H7 (cell line): ENCODE measurements around the gene RAB1B. TPM values are rescaled to one million over a fixed set of nuclear protein-coding genes. Genes with fewer than 3 reads are reported as not detected.
A peak's percentile ranks its signal among the peaks of the same experiment; 100 is the strongest.
"Not testable (repeated sequence)": the region's sequence is repeated elsewhere in the genome, so short reads cannot be mapped to it uniquely, and the experiment has no call there.

Source experiments
- DNase-seq: peaks from one replicate; pipeline ENCODE4 v3.0.0; 2012
- H3K27me3 ChIP-seq: 2 replicates; pipeline ENCODE4 v1.6.0; 2011; ENCODE audit warnings: mild to moderate bottlenecking, low read length; ENCODE audit not compliant: control insufficient read depth, insufficient read depth
- H3K36me3 ChIP-seq: replicated peaks from 2 replicates; pipeline ENCODE4 v1.5.1; 2011; ENCODE audit warnings: low read length; ENCODE audit not compliant: control insufficient read depth, insufficient read depth
- H3K4me3 ChIP-seq: 2 replicates; pipeline ENCODE4 v1.5.1; 2011; ENCODE audit warnings: low read depth, mild to moderate bottlenecking, control low read depth, low read length, moderate library complexity; ENCODE audit not compliant: insufficient read depth
- total RNA-seq: library from RNA; depleted of rRNA; stranded (reverse); fragments of >200 nt; shearing (Covaris generic); gene quantifications from 2 replicates; pipeline ENCODE4 v1.2.3, GENCODE V29; 2014

The RAB1B gene
- total RNA-seq, 1 experiment from 2014 or later: 165 TPM

DNA sequence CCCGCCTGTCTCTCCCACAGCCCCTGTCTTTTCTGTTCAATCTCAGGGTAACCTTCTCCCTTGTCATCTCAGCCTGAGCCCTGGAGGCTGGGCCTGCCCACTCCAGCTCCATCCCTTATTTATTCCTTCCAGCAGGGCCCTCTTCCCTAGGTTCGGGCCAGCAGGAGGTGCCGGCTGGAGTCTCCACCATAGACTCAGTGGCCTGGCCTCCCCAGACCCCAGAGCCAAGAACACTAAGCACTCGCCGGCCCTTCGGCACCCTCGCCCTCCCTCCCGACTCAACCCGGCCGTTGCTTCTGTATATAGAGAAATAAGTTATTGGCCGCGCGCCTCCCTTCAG lies 1.4 kb upstream of the RAB1B start:
- peaks cover 17% of the 10 kb centered on the region for H3K36me3 ChIP-seq
- H3K4me3 ChIP-seq: peak overlapping the region; percentile 67
- no peaks in the 10 kb centered on the region for H3K27me3 ChIP-seq
- no peak for DNase-seq

DNA sequence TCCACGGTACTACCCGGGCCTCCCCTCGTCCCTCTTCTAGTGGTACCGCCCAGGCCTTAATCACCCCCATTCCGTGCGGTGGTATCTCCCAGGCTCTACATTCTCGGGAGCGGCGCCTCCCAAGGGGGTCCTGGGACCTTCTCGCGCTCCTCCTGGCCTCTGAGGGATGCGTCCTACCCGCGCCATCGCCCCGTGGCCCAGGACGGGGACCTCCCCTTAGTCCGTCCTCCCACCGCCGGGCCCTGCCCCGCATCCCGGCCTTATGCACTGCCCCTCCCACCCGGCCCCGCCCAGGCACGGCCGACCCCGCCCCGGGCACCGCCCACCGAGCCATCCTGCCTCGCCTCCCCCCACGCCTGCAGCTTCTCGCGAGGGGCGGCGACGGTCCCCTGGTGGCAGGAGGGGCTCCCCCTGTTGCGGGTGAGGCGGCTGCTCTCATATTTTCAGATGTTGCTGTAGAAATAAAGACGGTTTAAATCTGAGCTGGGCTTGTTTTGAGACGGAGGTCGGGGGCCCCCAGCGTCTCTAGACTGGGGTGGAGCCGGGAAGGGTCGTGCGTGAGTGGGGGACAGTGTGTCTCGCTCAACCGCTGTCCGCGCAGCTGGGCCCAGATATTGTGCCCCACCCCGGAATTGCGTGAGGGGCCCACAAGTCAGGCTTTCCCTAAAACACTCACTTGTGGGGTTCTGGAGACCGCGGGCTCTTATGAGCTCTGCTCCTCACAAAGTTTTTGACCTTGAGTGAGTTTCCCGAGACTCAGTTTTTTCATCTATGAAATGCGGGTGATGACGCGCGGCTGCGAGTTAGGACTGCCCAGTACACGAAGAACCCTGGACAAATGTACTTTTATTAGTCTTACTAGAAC lies 828 bp upstream of the RAB1B start:
- Histone ChIP-seq H3K36me3 (peaks cover 16% of the 10 kb centered on the region), H3K4me3 (peak overlapping the region; percentile 67), H3K27me3 (no peaks in the 10 kb centered on the region)
- DNase-seq: peak; percentile 99

DNA sequence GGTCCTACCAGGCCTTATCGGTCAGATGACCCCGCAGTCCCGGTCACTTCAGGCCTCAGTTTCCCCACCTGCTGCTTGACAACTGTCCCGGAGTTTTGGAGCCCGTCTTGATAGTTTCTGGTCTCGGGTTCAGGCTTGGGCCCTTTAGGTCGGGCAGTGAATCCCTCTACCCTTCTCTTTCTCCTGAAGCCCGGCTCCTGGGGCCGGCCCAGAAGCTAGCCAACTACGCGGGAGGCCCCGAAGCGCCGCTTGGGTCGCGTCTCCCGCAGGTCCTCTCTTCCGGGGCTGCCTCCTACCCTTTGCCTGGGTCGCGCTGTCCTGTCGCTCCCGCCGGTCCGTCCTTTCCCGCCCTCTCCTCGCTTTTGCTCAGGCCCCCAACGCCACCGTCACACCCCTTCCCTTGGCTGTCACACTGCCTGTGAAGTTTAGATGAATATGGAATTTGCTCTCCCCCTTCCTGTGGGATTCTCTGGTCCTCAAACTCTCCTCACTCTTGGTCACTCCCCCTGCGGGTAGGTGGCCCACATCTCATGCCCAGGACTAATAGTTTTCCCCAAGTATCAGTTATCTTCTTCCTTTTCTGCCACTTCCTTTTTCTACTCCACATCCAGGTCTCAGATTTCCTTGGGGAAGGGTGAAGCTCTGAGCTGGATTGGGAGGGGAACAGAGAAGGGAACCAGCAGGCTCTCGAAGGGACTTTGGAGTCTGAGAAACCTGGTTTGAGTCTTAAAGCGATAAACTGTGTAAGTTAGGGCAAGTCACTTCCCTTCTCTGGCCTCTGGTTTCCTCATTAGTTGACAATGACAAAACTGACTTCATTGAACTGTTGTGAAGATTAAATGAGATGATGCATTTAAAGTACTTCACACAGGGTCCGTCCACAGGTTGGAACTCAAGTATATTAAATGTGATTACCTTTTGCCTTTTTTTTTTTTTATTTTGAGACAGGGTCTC lies 790 bp downstream of the RAB1B start:
- Histone ChIP-seq H3K27me3 (no peaks in the 10 kb centered on the region), H3K36me3 (peaks cover 23% of the 10 kb centered on the region), H3K4me3 (peak overlapping the region; percentile 60)
- DNase-seq: peak; percentile 89

DNA sequence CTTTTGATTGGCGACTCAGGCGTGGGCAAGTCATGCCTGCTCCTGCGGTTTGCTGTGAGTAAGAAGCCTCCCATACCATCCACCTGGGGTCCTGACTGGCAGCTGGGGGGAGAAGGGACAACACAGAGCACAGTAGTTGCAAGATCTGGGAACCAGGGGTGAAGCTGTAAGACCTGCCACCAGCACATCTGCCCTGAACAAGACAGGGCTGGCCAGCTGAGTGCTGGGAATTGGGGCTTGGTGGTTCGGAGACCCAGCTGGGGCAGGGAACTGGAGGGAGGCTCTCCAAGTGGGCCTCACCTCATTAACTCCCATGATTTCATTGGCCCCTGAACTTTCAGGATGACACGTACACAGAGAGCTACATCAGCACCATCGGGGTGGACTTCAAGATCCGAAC lies 3.4 kb downstream of the RAB1B start:
- H3K36me3 ChIP-seq: peaks cover 23% of the 10 kb centered on the region
- no peak overlapping the region for H3K4me3 ChIP-seq
- H3K27me3 ChIP-seq: no peaks in the 10 kb centered on the region
- DNase-seq: no peak

DNA sequence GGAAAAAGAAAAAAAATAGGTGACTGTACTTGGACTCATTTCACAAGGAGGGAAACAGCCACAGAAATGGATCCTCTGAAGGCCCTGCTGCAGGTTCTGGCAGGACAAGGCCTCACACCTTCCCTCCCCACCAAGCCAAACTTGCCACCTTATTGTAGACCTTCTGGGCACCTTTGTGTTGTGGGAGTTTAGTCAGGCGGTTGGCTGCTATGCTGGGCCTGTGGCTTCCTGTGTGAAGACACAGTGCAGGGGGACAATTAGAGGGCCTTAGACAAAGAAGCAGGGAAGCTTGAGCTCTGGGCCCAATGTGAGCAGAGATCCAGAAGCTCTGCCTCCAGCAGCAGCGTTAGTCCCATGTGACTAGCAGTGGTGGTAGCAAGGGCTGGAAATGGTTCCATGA lies 4.2 kb downstream of the RAB1B start:
- Histone ChIP-seq H3K4me3 (no peak overlapping the region), H3K27me3 (no peaks in the 10 kb centered on the region), H3K36me3 (peaks cover 23% of the 10 kb centered on the region)
- no peak for DNase-seq

DNA sequence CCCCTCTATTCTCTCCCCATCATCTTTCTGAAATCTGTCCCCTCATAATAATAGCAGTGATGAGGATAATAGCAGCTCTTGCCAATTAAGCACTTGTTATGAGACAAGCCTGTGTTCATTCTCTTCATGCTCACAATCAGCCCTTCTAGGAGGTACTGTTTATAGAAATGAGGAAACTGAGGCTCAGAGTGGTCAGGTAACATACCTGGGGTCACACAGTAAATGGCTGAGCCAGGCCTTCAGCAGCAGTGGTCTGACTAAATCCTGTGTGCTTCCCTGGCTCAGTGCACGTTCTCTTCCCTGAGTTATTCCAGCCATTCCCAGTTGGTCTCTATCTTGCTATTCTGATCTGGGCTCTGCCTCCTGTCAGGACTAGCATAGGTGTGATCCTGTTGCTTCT lies 5.8 kb downstream of the RAB1B start:
- H3K36me3 ChIP-seq: peaks cover 23% of the 10 kb centered on the region
- no peaks in the 10 kb centered on the region; the same call in 1 of the 2 replicates for H3K27me3 ChIP-seq
- no peak for DNase-seq
- no peak overlapping the region for H3K4me3 ChIP-seq

DNA sequence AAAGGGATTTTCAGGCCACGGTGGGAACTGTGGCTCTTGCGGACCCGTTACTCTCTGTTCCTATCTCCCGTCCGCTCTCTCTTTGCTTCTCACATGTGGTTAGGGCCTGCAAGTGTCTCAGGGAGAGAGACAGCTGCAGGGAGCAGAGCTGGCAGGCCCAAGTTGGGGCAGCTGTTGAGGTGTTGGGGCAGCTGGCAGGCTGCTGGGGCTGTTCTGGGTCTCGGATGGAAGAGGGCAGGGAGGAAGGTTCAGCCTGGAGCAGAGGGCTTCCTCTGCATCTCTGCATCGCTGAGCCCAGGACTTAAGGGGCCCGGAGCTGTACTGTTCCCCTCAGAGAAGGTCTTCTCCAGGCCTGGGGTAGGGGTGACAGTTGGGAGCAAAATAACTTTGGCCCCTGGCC lies 7.0 kb downstream of the RAB1B start:
- DNase-seq: no peak
- peaks cover 23% of the 10 kb centered on the region for H3K36me3 ChIP-seq
- no peak overlapping the region for H3K4me3 ChIP-seq
- peaks cover 3% of the 10 kb centered on the region; the same call in 1 of the 2 replicates for H3K27me3 ChIP-seq

DNA sequence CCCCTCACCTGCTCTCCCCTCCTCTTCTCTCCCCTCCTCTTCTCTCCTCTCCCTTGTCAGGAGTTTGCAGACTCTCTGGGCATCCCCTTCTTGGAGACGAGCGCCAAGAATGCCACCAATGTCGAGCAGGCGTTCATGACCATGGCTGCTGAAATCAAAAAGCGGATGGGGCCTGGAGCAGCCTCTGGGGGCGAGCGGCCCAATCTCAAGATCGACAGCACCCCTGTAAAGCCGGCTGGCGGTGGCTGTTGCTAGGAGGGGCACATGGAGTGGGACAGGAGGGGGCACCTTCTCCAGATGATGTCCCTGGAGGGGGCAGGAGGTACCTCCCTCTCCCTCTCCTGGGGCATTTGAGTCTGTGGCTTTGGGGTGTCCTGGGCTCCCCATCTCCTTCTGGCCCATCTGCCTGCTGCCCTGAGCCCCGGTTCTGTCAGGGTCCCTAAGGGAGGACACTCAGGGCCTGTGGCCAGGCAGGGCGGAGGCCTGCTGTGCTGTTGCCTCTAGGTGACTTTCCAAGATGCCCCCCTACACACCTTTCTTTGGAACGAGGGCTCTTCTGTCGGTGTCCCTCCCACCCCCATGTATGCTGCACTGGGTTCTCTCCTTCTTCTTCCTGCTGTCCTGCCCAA lies 7.7 kb downstream of the RAB1B start:
- peaks cover 3% of the 10 kb centered on the region; the same call in 1 of the 2 replicates for H3K27me3 ChIP-seq
- H3K4me3 ChIP-seq: no peak overlapping the region
- peaks cover 23% of the 10 kb centered on the region for H3K36me3 ChIP-seq
- no peak for DNase-seq

DNA sequence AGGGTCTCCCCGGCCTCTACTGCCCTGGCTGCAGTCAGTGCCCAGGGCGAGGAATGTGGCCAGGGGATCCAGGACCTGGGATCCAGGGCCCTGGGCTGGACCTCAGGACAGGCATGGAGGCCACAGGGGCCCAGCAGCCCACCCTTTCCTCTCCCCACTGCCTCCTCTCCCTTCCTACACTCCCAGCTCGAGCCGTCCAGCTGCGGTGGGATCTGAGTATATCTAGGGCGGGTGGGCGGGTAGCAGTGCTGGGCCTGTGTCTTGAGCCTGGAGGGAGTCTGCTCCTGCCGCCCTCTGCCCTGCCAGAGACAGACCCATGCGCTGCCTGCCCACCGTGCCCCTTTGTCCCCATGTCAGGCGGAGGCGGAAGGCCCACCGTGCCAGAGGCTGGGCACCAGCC lies 8.2 kb downstream of the RAB1B start:
- H3K36me3 ChIP-seq: peaks cover 23% of the 10 kb centered on the region
- H3K4me3 ChIP-seq, DNase-seq, H3K27me3 ChIP-seq: not testable (repeated sequence)

DNA sequence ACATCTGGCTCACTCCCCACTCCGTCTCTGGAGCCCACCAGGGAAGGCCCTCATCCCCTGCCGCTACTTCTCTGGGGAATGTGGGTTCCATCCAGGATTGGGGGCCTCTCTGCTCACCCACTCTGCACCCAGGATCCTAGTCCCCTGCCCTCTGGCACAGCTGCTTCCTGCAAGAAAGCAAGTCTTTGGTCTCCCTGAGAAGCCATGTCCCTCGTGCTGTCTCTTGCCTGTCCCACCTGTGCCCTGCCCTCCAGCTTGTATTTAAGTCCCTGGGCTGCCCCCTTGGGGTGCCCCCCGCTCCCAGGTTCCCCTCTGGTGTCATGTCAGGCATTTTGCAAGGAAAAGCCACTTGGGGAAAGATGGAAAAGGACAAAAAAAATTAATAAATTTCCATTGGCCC lies 8.6 kb downstream of the RAB1B start:
- not testable (repeated sequence) for DNase-seq, H3K4me3 ChIP-seq, H3K27me3 ChIP-seq
- peaks cover 20% of the 10 kb centered on the region for H3K36me3 ChIP-seq

DNA sequence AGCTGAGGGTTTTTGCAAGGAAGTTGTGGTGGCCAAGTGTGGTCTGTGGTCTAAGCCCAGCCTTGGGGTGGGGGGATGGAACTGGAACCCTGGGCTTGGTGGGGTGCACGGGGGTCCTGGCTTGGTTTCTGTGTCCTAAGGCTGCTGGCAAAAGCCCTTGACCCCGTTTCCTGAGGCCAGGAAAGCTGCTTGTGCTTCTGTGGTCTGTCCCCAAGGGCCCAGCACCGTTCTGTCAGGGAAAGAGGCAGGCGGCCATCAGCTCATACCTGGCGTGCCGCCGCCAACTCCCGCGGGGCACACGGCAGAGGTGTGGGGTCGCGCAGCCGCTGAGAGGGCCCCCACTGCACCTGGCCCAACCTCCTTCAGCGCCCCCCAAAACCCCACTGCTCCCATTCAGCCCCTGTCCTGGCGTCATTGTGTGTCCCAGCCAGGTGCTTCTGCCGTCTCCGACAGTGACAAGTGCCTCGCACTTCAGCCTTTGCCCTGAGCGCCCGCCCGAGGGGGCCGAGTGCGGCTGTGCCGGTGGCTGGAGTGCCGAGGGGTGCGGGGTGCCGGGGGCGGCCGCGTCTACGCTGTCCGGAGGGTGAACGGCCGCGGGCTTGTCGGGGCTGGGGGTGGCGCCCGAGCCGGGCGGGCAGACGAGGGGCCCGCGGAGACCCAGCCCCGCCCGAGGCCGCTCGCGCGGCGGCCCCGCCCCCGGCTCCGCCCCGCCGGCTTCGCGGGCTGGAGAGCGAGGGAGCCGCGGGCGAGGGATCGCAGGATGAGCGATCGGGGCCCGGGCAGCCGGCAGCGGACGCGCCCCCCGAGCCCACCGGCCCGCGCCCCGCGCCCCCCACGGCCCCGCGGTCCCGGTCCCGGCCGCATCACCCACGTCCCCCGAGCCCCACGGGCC lies 9.3 kb downstream of the RAB1B start, which contains the start of gene CNIH2:
TSS of gene CNIH2 (plus strand) at position 705 of the 892 bp plus-strand sequence. CDS start 282 bp downstream, outside the sequence.
- peak within 1 kb of the TSS; percentile 50 for H3K4me3 ChIP-seq
- peaks cover 3% of the 10 kb centered on the region; the same call in 1 of the 2 replicates for H3K27me3 ChIP-seq
- peak; percentile 98 for DNase-seq
- peaks cover 15% of the 10 kb centered on the region for H3K36me3 ChIP-seq

DNA sequence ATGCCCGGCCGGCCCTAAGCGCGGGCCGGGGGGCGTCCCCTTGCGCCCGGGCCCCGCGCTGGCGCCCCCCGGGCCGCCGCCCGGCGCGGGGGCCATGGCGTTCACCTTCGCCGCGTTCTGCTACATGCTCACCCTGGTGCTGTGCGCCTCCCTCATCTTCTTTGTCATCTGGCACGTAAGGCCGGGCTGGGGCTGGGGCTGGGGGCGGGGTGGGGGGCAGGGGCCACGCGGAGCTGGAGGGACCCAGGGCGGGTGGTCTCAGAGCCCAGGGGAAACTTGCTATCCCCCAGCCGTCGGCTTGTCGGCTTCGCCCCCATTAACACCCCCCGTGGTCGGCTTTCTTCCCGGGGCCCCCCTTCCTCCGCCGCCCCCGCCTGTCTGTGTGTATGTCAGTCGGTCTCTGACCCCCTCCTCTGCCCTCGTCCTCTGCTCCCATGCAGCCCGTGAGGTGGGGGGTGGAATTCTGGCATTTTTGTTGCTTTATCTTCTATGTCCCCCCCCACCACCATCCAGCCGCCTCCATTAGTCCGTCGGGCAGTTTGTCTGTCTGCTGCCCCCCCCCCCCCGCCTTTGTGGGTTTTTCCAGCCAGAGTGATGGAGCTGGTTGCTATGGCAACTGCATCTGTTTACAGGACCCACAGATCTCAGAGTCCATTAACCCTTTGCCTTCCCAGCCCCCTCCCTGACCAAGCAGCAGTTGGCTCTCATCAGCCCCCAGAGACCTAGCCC lies 10.1 kb downstream of the RAB1B start:
- DNase-seq: peak; percentile 86
- peak overlapping the region; percentile 46 for H3K4me3 ChIP-seq
- H3K36me3 ChIP-seq: peaks cover 9% of the 10 kb centered on the region
- H3K27me3 ChIP-seq: peaks cover 3% of the 10 kb centered on the region; the same call in 1 of the 2 replicates
